HG03280 (cell line): ENCODE measurements around the gene PTPN5.
A peak's percentile ranks its signal among the peaks of the same experiment; 100 is the strongest.

Experiments
- ATAC-seq: cut with Tn5 transposase; IDR thresholded peaks from one replicate; pipeline ENCODE4 v1.9.1; 2021; ENCODE audit warnings: mild to moderate bottlenecking, moderate library complexity; ENCODE audit not compliant: unreplicated experiment

The PTPN5 gene

GRCh38 chr11:18713646-18714442, 77.8 kb downstream of the PTPN5 start:
- no peak for ATAC-seq

GRCh38 chr11:18710545-18710944, 81.1 kb downstream of the PTPN5 start:
- ATAC-seq, result no peak

GRCh38 chr11:18709414-18709813, 82.2 kb downstream of the PTPN5 start:
- no peak for ATAC-seq

- ATAC-seq, result no peak
Observed at GRCh38 chr11:18707811-18708340, 83.7 kb downstream of the PTPN5 start.

GRCh38 chr11:18706330-18707243, 85.0 kb downstream of the PTPN5 start:
- ATAC-seq, result no peak

GRCh38 chr11:18705651-18706281, 85.8 kb downstream of the PTPN5 start:
- no peak for ATAC-seq

GRCh38 chr11:18704698-18705097, 86.9 kb downstream of the PTPN5 start:
- ATAC-seq, result no peak

- no peak for ATAC-seq
Observed at GRCh38 chr11:18704045-18704645, 87.5 kb downstream of the PTPN5 start.

- ATAC-seq, result no peak
Observed at GRCh38 chr11:18703001-18703763, 88.4 kb downstream of the PTPN5 start.

GRCh38 chr11:18701614-18702216, 89.9 kb downstream of the PTPN5 start:
- no peak for ATAC-seq

GRCh38 chr11:18700872-18701271, 90.7 kb downstream of the PTPN5 start:
- ATAC-seq, result no peak

GRCh38 chr11:18700375-18700774, 91.2 kb downstream of the PTPN5 start:
- no peak for ATAC-seq

- no peak for ATAC-seq
Observed at GRCh38 chr11:18699848-18700261, 91.7 kb downstream of the PTPN5 start.

- ATAC-seq, result no peak
Observed at GRCh38 chr11:18699269-18699596, 92.4 kb downstream of the PTPN5 start.

GRCh38 chr11:18698341-18699268, 93.0 kb downstream of the PTPN5 start, which contains the start of gene TMEM86A:
TMEM86A (plus strand) TSS chr11:18698779; CDS start chr11:18698887, 108 bp downstream.
- peak; percentile 87 for ATAC-seq

GRCh38 chr11:18697576-18697975, 94.0 kb downstream of the PTPN5 start:
- no peak for ATAC-seq

GRCh38 chr11:18696638-18697225, 94.9 kb downstream of the PTPN5 start:
- ATAC-seq, result no peak
